Astrocyte of the cerebellum (primary cell): ENCODE data around the gene CBR3.

Source experiments
- DNase-seq: peaks from one replicate; pipeline ENCODE4 v3.0.0-alpha.2; 2011; ENCODE audit warnings: low read depth
- H3K4me3 ChIP-seq: 2 replicates; pipeline ENCODE4 v1.5.1; 2011; ENCODE audit warnings: mild to moderate bottlenecking, low read depth, low read length, moderate library complexity
- CTCF ChIP-seq: IDR thresholded peaks from 2 replicates; pipeline ENCODE4 v1.5.1; 2012; ENCODE audit warnings: low read length, low read depth, moderate library complexity, mild to moderate bottlenecking; ENCODE audit errors: missing control alignments
- in situ Hi-C: cut with HindIII; loops from 2 replicates; pipeline ENCODE4 v1.10.0; 2017; ENCODE audit warnings: low sequenced_read_pairs

CBR3 gene

DNA sequence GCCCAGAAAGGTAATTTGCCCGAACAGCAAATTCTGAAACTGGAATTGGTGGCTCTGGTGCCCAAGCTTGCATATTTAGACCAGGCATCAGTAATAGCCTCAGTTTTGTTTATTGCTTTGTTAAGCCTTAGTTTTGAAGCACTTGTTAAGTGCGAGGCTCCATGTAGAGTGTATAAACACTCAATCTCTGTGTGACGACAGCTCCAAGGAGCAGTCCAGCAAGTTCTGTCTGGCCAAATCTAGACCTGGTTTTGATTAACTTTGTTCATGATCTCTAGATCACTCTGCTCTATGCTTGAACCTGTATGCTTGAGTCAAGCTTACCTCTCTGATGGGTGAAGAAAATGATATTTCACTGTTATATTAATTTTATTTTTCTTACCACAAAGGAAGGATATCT, 59.1 kb downstream of the CBR3 start:
- H3K4me3 ChIP-seq = no peak overlapping the region
- DNase-seq = no peak
- no peak for TF ChIP-seq CTCF
- in situ Hi-C loops = no loop called here

DNA sequence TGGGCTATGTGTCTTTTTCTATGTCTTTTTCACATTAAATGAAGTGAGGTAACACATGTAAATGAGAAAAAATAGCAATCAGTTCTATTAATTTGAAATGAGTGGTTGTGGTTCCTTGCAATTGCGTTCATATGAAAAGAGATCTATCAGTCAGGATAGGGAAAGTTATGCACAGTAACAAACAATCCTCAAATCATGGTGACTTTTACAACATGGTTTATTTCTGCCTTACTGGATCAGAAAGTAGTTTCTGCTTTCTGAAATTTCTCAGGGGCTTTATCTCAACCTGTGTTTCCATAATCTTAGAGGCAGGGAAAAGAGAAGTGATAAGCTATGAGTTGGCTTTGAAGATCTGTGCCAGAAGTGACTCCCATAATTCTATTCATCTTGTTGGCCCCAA, 60.7 kb downstream of the CBR3 start:
- DNase-seq = no peak
- no peak overlapping the region for H3K4me3 ChIP-seq
- in situ Hi-C loops = no loop called here
- TF ChIP-seq CTCF = no peak
